Measurements from ENCODE around the gene PPP2R2D. TPM values are rescaled to one million over a fixed set of nuclear protein-coding genes. Genes with fewer than 3 reads are reported as not detected.
A peak's percentile ranks its signal among the peaks of the same experiment; 100 is the strongest.

Gene PPP2R2D
- total and polyA plus RNA-seq, 2 experiments from 2014 or later: 25.9 to 32.1 TPM

- H3K4me1 ChIP-seq (ENCODE audit: insufficient read depth): no peaks in the 10 kb centered on the region
- H2AFZ ChIP-seq: no peak overlapping the region
- H3K79me2 ChIP-seq: no peaks in the 10 kb centered on the region
- no peak for DNase-seq (ENCODE audit: low spot score)
- TF ChIP-seq CTCF (IDR thresholded peaks at IDR 0.05; ENCODE audit: poor library complexity) (no peak), EZH2phosphoT487 (IDR thresholded peaks at IDR 0.05; ENCODE audit: low read depth, severe bottlenecking, unreplicated experiment) (no peak), EZH2 (IDR thresholded peaks at IDR 0.05; ENCODE audit: borderline replicate concordance) (no peak)
- H3K27me3 ChIP-seq: no peaks in the 10 kb centered on the region
- no peak overlapping the region for H3K4me3 ChIP-seq
- H3K36me3 ChIP-seq (replicated peaks; ENCODE audit: insufficient read depth, low read depth): no peaks in the 10 kb centered on the region
- H3K4me2 ChIP-seq: no peak overlapping the region
- no peaks in the 10 kb centered on the region for H3K9me2 ChIP-seq (replicated peaks; ENCODE audit: insufficient read depth)
- no peaks in the 10 kb centered on the region for H3K9me3 ChIP-seq (ENCODE audit: low read depth)
- no peak overlapping the region for H3K27ac ChIP-seq
- 80% methylated on average over 7 of the region's 7 CpGs for WGBS (ENCODE audit: low lambda C conversion rate, missing lambda C conversion rate)
- H4K20me1 ChIP-seq (ENCODE audit: insufficient read depth, poor library complexity, severe bottlenecking): no peaks in the 10 kb centered on the region
These were observed 40.5 kb upstream of the PPP2R2D start for GRCh38 chr10:131860311-131860710.

GRCh38 chr10:131860806-131861440, 39.9 kb upstream of the PPP2R2D start:
- Histone ChIP-seq H3K9me3 (ENCODE audit: low read depth) (no peaks in the 10 kb centered on the region), H2AFZ (no peak overlapping the region), H3K4me2 (no peak overlapping the region), H3K27me3 (no peaks in the 10 kb centered on the region), H3K4me1 (ENCODE audit: insufficient read depth) (no peaks in the 10 kb centered on the region), H3K79me2 (no peaks in the 10 kb centered on the region), H3K36me3 (replicated peaks; ENCODE audit: insufficient read depth, low read depth) (no peaks in the 10 kb centered on the region), H3K27ac (no peak overlapping the region), H3K4me3 (no peak overlapping the region), H4K20me1 (ENCODE audit: insufficient read depth, poor library complexity, severe bottlenecking) (no peaks in the 10 kb centered on the region), H3K9me2 (replicated peaks; ENCODE audit: insufficient read depth) (no peaks in the 10 kb centered on the region)
- WGBS (ENCODE audit: low lambda C conversion rate, missing lambda C conversion rate): 53% methylated on average over 11 of the region's 11 CpGs
- TF ChIP-seq EZH2 (IDR thresholded peaks at IDR 0.05; ENCODE audit: borderline replicate concordance) (no peak), CTCF (IDR thresholded peaks at IDR 0.05; ENCODE audit: poor library complexity) (no peak), EZH2phosphoT487 (IDR thresholded peaks at IDR 0.05; ENCODE audit: low read depth, severe bottlenecking, unreplicated experiment) (no peak)
- DNase-seq (ENCODE audit: low spot score): no peak

GRCh38 chr10:131862548-131862947, 38.3 kb upstream of the PPP2R2D start:
- H4K20me1 ChIP-seq (ENCODE audit: insufficient read depth, poor library complexity, severe bottlenecking): no peaks in the 10 kb centered on the region
- WGBS (ENCODE audit: low lambda C conversion rate, missing lambda C conversion rate): 89% methylated on average over 4 of the region's 4 CpGs
- H3K27ac ChIP-seq: no peak overlapping the region
- no peaks in the 10 kb centered on the region for H3K9me2 ChIP-seq (replicated peaks; ENCODE audit: insufficient read depth)
- peak; percentile 61 for DNase-seq (ENCODE audit: low spot score)
- H3K4me1 ChIP-seq (ENCODE audit: insufficient read depth): no peaks in the 10 kb centered on the region
- H3K36me3 ChIP-seq (replicated peaks; ENCODE audit: insufficient read depth, low read depth): no peaks in the 10 kb centered on the region
- H3K27me3 ChIP-seq: no peaks in the 10 kb centered on the region
- H3K4me3 ChIP-seq: no peak overlapping the region
- no peaks in the 10 kb centered on the region for H3K79me2 ChIP-seq
- no peak overlapping the region for H3K4me2 ChIP-seq
- no peaks in the 10 kb centered on the region for H3K9me3 ChIP-seq (ENCODE audit: low read depth)
- no peak overlapping the region for H2AFZ ChIP-seq
- TF ChIP-seq EZH2phosphoT487 (IDR thresholded peaks at IDR 0.05; ENCODE audit: low read depth, severe bottlenecking, unreplicated experiment) (no peak), CTCF (IDR thresholded peaks at IDR 0.05; ENCODE audit: poor library complexity) (no peak), EZH2 (IDR thresholded peaks at IDR 0.05; ENCODE audit: borderline replicate concordance) (no peak)

All from hepatocyte (in vitro differentiated cells).